Measurements from ENCODE around the gene PINLYP. TPM values are rescaled to one million over a fixed set of nuclear protein-coding genes. Genes with fewer than 3 reads are reported as not detected.

PINLYP gene
- total RNA-seq, 1 experiment from 2014 or later: 0.17 TPM

DNA sequence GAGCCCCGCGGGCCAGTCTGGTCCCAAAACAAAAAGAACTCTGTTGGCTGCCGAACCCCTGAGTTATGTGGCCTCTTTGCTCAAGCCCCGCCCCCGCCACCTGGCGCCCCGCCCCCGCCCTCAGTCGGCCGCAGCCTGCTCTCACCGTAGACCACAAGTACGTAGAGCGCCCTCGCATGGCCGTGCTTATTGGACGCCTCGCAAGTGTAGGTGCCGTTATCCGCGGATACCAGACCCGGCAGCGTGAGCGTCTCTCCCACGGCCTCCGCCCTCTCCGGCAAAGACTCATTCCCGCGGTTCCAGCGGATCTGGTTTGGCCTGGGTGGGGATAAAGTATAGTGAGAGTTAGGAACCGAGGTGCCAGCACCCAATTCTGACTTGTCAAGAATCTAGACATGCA lies 49.3 kb downstream of the PINLYP start (continued):
- TF ChIP-seq, protein P1, sequence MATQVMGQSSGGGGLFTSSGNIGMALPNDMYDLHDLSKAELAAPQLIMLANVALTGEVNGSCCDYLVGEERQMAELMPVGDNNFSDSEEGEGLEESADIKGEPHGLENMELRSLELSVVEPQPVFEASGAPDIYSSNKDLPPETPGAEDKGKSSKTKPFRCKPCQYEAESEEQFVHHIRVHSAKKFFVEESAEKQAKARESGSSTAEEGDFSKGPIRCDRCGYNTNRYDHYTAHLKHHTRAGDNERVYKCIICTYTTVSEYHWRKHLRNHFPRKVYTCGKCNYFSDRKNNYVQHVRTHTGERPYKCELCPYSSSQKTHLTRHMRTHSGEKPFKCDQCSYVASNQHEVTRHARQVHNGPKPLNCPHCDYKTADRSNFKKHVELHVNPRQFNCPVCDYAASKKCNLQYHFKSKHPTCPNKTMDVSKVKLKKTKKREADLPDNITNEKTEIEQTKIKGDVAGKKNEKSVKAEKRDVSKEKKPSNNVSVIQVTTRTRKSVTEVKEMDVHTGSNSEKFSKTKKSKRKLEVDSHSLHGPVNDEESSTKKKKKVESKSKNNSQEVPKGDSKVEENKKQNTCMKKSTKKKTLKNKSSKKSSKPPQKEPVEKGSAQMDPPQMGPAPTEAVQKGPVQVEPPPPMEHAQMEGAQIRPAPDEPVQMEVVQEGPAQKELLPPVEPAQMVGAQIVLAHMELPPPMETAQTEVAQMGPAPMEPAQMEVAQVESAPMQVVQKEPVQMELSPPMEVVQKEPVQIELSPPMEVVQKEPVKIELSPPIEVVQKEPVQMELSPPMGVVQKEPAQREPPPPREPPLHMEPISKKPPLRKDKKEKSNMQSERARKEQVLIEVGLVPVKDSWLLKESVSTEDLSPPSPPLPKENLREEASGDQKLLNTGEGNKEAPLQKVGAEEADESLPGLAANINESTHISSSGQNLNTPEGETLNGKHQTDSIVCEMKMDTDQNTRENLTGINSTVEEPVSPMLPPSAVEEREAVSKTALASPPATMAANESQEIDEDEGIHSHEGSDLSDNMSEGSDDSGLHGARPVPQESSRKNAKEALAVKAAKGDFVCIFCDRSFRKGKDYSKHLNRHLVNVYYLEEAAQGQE (IDR thresholded peaks at IDR 0.05; ENCODE audit: low read depth): no peak
- TF ChIP-seq, protein P2, sequence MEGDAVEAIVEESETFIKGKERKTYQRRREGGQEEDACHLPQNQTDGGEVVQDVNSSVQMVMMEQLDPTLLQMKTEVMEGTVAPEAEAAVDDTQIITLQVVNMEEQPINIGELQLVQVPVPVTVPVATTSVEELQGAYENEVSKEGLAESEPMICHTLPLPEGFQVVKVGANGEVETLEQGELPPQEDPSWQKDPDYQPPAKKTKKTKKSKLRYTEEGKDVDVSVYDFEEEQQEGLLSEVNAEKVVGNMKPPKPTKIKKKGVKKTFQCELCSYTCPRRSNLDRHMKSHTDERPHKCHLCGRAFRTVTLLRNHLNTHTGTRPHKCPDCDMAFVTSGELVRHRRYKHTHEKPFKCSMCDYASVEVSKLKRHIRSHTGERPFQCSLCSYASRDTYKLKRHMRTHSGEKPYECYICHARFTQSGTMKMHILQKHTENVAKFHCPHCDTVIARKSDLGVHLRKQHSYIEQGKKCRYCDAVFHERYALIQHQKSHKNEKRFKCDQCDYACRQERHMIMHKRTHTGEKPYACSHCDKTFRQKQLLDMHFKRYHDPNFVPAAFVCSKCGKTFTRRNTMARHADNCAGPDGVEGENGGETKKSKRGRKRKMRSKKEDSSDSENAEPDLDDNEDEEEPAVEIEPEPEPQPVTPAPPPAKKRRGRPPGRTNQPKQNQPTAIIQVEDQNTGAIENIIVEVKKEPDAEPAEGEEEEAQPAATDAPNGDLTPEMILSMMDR (IDR thresholded peaks at IDR 0.05 in 2 of 3, conservative IDR thresholded peaks at IDR 0.05 in 1 of 3; ENCODE audit: borderline replicate concordance in 1 of 3, insufficient read depth in 1 of 3, low read depth in 2 of 3, low read length in 2 of 3): peak in 2 of 3 experiments; percentile 51 to 57; a peak in 4 of 6 replicates
- TF ChIP-seq RAD21 (IDR thresholded peaks at IDR 0.05; ENCODE audit: low read depth) (no peak; the same call in 1 of the 2 replicates), ZFX (IDR thresholded peaks at IDR 0.05) (no peak), EZH2 (IDR thresholded peaks at IDR 0.05) (no peak), FOSL1 (IDR thresholded peaks at IDR 0.05; ENCODE audit: low read depth) (no peak), POLR2AphosphoS5 (IDR thresholded peaks at IDR 0.05; ENCODE audit: low read depth, low read length) (0 out of 2 replicates have a peak, but pooled peaks have one; percentile 15)
- TF ChIP-seq, protein P3, sequence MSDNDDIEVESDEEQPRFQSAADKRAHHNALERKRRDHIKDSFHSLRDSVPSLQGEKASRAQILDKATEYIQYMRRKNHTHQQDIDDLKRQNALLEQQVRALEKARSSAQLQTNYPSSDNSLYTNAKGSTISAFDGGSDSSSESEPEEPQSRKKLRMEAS (IDR thresholded peaks at IDR 0.05): no peak

Data from HCT116 (cell line).